HepG2 (cell line): ENCODE measurements around the gene MIEF1. TPM values are rescaled to one million over a fixed set of nuclear protein-coding genes. Genes with fewer than 3 reads are reported as not detected.

Experiments used
- AKAP8 ChIP-seq: sonication (generic); formaldehyde crosslinking; IDR thresholded peaks from 2 replicates; pipeline ENCODE4 v1.5.1; 2020; ENCODE audit warnings: mild to moderate bottlenecking, missing genetic modification reagents
- BATF2 ChIP-seq: sonication (generic); formaldehyde crosslinking; IDR thresholded peaks from 2 replicates; pipeline ENCODE4 v1.8.0; 2022; ENCODE audit warnings: mild to moderate bottlenecking, missing genetic modification reagents, moderate library complexity
- CCAR2 ChIP-seq: fragments of 200-400 bp; formaldehyde crosslinking; optimal IDR thresholded peaks from 2 replicates; pipeline ENCODE3; 2018; ENCODE audit warnings: low read depth, mild to moderate bottlenecking, low read length, moderate library complexity
- CHD2 ChIP-seq: IDR thresholded peaks from 2 replicates; pipeline ENCODE4 v1.6.1; 2011; ENCODE audit warnings: low read depth, low read length, improper control_type of control experiment
- GMEB1 ChIP-seq: sonication (generic); formaldehyde crosslinking; IDR thresholded peaks from 2 replicates; pipeline ENCODE4 v1.5.1; 2020; ENCODE audit warnings: missing genetic modification reagents, mild to moderate bottlenecking, borderline replicate concordance
- HMG20B ChIP-seq: conservative IDR thresholded peaks from 2 replicates; pipeline ENCODE4 v1.6.1; 2016; ENCODE audit warnings: missing genetic modification reagents, missing compliant biosample characterization
- IKZF1 ChIP-seq: fragments of 450-650 bp; IDR thresholded peaks from 2 replicates; pipeline ENCODE4 v1.7.1; 2016
- IKZF4 ChIP-seq: sonication (generic); formaldehyde crosslinking; IDR thresholded peaks from 2 replicates; pipeline ENCODE4 v1.5.1; 2020; ENCODE audit warnings: borderline replicate concordance, mild to moderate bottlenecking, low read depth, missing genetic modification reagents; ENCODE audit errors: not compliant biosample characterization
- IRX3 ChIP-seq: sonication (generic); formaldehyde crosslinking; IDR thresholded peaks from 2 replicates; pipeline ENCODE4 v1.8.1; 2023; ENCODE audit warnings: mild to moderate bottlenecking, low read depth, missing genetic modification reagents, borderline replicate concordance
- KAT2B ChIP-seq: fragments of 150-350 bp; IDR thresholded peaks from 2 replicates; pipeline ENCODE4 v1.6.1; 2014; ENCODE audit warnings: low read depth, low read length, borderline replicate concordance
- NFIB ChIP-seq: sonication (generic); formaldehyde crosslinking; IDR thresholded peaks from 2 replicates; pipeline ENCODE4 v1.9.0; 2021; ENCODE audit warnings: missing genetic modification reagents, mild to moderate bottlenecking, borderline replicate concordance
- PHF20 ChIP-seq: sonication (generic); formaldehyde crosslinking; IDR thresholded peaks from 2 replicates; pipeline ENCODE4 v1.5.0; 2020; ENCODE audit warnings: mild to moderate bottlenecking, missing genetic modification reagents
- POLR2A ChIP-seq, 2 experiments: IDR thresholded peaks; 2 replicates each; pipeline ENCODE4 v1.6.1; 2011; ENCODE audit warnings: low read depth in 2 of 2, low read length in 2 of 2, mild to moderate bottlenecking in 1 of 2, moderate library complexity in 1 of 2; ENCODE audit not compliant: insufficient read depth in 1 of 2
- RFX5 ChIP-seq: IDR thresholded peaks from 2 replicates; pipeline ENCODE4 v1.6.1; 2011; ENCODE audit warnings: low read depth, low read length, improper control_type of control experiment
- RFXANK ChIP-seq: IDR thresholded peaks from 2 replicates; pipeline ENCODE4 v1.6.1; 2016
- RXRB ChIP-seq: IDR thresholded peaks from 2 replicates; pipeline ENCODE4 v1.6.1; 2016; ENCODE audit warnings: borderline replicate concordance, missing genetic modification reagents, missing compliant biosample characterization
- SOX6 ChIP-seq, 2 experiments: fragments of 450-650 bp in 1 of 2; sonication (generic) in 1 of 2; formaldehyde crosslinking in 1 of 2; IDR thresholded peaks; 2 replicates each; pipeline versions ENCODE4 v1.4.0 to v1.6.1; 2017 to 2020; ENCODE audit warnings: antibody characterized with exemption in 1 of 2, mild to moderate bottlenecking in 1 of 2, missing genetic modification reagents in 1 of 2
- STAG1 ChIP-seq: sonication (generic); formaldehyde crosslinking; IDR thresholded peaks from 2 replicates; pipeline ENCODE4 v1.4.0; 2020; ENCODE audit warnings: missing genetic modification reagents
- TFE3 ChIP-seq: IDR thresholded peaks from 2 replicates; pipeline ENCODE4 v1.6.1; 2016
- ZBTB1 ChIP-seq: sonication (generic); formaldehyde crosslinking; IDR thresholded peaks from 2 replicates; pipeline ENCODE4 v1.4.0; 2020; ENCODE audit warnings: missing genetic modification reagents, borderline replicate concordance
- ZBTB42 ChIP-seq: sonication (generic); formaldehyde crosslinking; IDR thresholded peaks from 2 replicates; pipeline ENCODE4 v1.5.0; 2020; ENCODE audit warnings: mild to moderate bottlenecking, missing genetic modification reagents
- ZNF10 ChIP-seq: sonication (generic); formaldehyde crosslinking; IDR thresholded peaks from 2 replicates; pipeline ENCODE4 v1.4.0; 2020; ENCODE audit warnings: mild to moderate bottlenecking, low read depth, missing genetic modification reagents, borderline replicate concordance
- ZNF33A ChIP-seq: sonication (generic); formaldehyde crosslinking; IDR thresholded peaks from 2 replicates; pipeline ENCODE4 v1.5.1; 2020; ENCODE audit warnings: missing genetic modification reagents, mild to moderate bottlenecking, moderate library complexity, borderline replicate concordance
- ZNF704 ChIP-seq: sonication (generic); formaldehyde crosslinking; IDR thresholded peaks from 2 replicates; pipeline ENCODE4 v1.8.1; 2023; ENCODE audit warnings: mild to moderate bottlenecking, inconsistent platforms, moderate library complexity, missing genetic modification reagents, borderline replicate concordance
- ZNF777 ChIP-seq: sonication (generic); formaldehyde crosslinking; IDR thresholded peaks from 2 replicates; pipeline ENCODE4 v1.4.0; 2020; ENCODE audit warnings: missing genetic modification reagents
- ZNF878 ChIP-seq: sonication (generic); formaldehyde crosslinking; IDR thresholded peaks from 2 replicates; pipeline ENCODE4 v1.8.1; 2023; ENCODE audit warnings: mild to moderate bottlenecking, missing genetic modification reagents, moderate library complexity
- polyA plus RNA-seq, 8 experiments: library from polyadenylated mRNA; depleted of rRNA in 3 of 8; stranded (reverse) in 7 of 8; unstranded in 1 of 8; fragments of >200 nt; fragmentation: Illumina TruSeq in 4 of 8; extraction: Trizol in 4 of 8; gene quantifications; 2 replicates each; pipeline versions ENCODE4 v1.2.1 to v1.2.3, GENCODE V29; 2011 to 2016; ENCODE audit warnings: low read depth in 4 of 8, missing spikeins in 1 of 8, mixed read lengths in 1 of 8; ENCODE audit not compliant: insufficient read depth in 1 of 8
- total RNA-seq, 5 experiments: library from RNA; depleted of rRNA; stranded (reverse); fragments of >200 nt; fragmentation: Illumina TruSeq; extraction: Trizol; gene quantifications; 2 replicates each; pipeline ENCODE4 v1.2.3, GENCODE V29; 2016; ENCODE audit warnings: low read depth in 1 of 5

Gene MIEF1
- total and polyA plus RNA-seq, 2 of the 13 experiments (the other 11 are each of a cell fraction or from before 2014, with no cell fraction given): 21.7 to 34.8 TPM

- no peak for TF ChIP-seq SOX6 (IDR thresholded peaks at IDR 0.05)
- TF ChIP-seq SOX6 (CRISPR knock-in tag; IDR thresholded peaks at IDR 0.05): peak; percentile 28; the same call in 1 of the 2 replicates
- no peak for TF ChIP-seq IRX3 (CRISPR knock-in tag)
- TF ChIP-seq GMEB1 (CRISPR knock-in tag): peak; percentile 67; the same call in 1 of the 2 replicates
- TF ChIP-seq TFE3 (CRISPR knock-in tag): peak; percentile 68
- TF ChIP-seq PHF20: peak; percentile 82
- TF ChIP-seq ZNF33A (CRISPR knock-in tag): no peak
- TF ChIP-seq POLR2A (IDR thresholded peaks at IDR 0.05; ENCODE audit: insufficient read depth in 1 of 2, low read depth in 2 of 2, low read length in 2 of 2): peak; percentile 85 to 91
- no peak for TF ChIP-seq ZBTB1 (CRISPR knock-in tag)
- no peak for TF ChIP-seq RFXANK
- TF ChIP-seq BATF2 (CRISPR knock-in tag): no peak
- no peak for TF ChIP-seq ZNF704 (CRISPR knock-in tag)
- no peak for TF ChIP-seq ZNF878 (CRISPR knock-in tag)
- TF ChIP-seq RFX5: peak; percentile 33; the same call in 1 of the 2 replicates
- TF ChIP-seq CHD2: peak; percentile 62; the same call in 1 of the 2 replicates
- no peak for TF ChIP-seq ZNF10 (CRISPR knock-in tag)
- TF ChIP-seq IKZF1: no peak
- TF ChIP-seq IKZF4 (CRISPR knock-in tag): no peak
- TF ChIP-seq STAG1 (CRISPR knock-in tag): 0 out of 2 replicates have a peak, but pooled peaks have one; percentile 3
- TF ChIP-seq AKAP8 (CRISPR knock-in tag): 0 out of 2 replicates have a peak, but pooled peaks have one; percentile 53
- TF ChIP-seq ZBTB42: no peak
- no peak for TF ChIP-seq KAT2B
- TF ChIP-seq CCAR2: no peak
- no peak for TF ChIP-seq NFIB (CRISPR knock-in tag)
- TF ChIP-seq HMG20B (CRISPR knock-in tag): no peak
- TF ChIP-seq ZNF777 (CRISPR knock-in tag): peak; percentile 35; the same call in 1 of the 2 replicates
- TF ChIP-seq RXRB (CRISPR knock-in tag): peak; percentile 62; the same call in 1 of the 2 replicates
Observed at GRCh38 chr22:39532215-39533073, 30.4 kb downstream of the MIEF1 start, which contains the start of gene RPS19BP1 (continued).
